Fibroblast of villous mesenchyme (primary cell): Measurements from ENCODE around the gene PCDHGA11. TPM values are rescaled to one million over a fixed set of nuclear protein-coding genes. Genes with fewer than 3 reads are reported as not detected.
A peak's percentile ranks its signal among the peaks of the same experiment; 100 is the strongest.

ENCODE experiments used
- DNase-seq: peaks from one replicate; pipeline ENCODE4 v3.0.0-alpha.2; 2010; ENCODE audit warnings: low read depth
- H3K4me3 ChIP-seq: 2 replicates; pipeline ENCODE4 v1.5.1; 2011; ENCODE audit warnings: low read depth, mild to moderate bottlenecking, low read length
- total RNA-seq: library from RNA; depleted of rRNA; stranded (reverse); fragments of >200 nt; gene quantifications from 2 replicates; pipeline ENCODE4 v1.2.3, GENCODE V29; 2012
- TF ChIP-seq, protein P1 (sequence below): IDR thresholded peaks from 2 replicates; pipeline ENCODE4 v1.5.1; 2012; ENCODE audit warnings: low read depth, mild to moderate bottlenecking, low read length; ENCODE audit not compliant: insufficient read depth

PCDHGA11 gene
- total RNA-seq, 1 donor = 15.5 TPM

DNA sequence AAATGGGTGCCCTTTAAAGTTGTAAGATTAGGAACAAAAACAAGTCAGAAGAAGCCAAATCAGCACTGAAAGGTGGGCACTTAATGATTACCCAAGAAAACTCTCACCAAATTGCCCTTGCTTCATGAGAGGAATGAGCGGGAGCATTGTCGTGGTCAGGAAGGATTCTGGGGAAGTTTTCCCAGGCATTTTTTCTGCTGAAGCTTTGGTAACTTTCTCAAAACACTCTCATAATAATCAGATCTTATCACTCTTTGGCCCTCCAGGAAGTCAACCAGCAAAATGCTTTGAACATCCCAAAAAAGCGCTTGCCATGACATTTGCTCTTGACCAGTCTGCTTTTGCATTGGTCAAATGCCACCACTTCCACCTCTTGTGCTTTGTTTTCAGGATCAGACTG lies 44.5 kb downstream of the PCDHGA11 start:
- peak; percentile 45 for DNase-seq
- H3K4me3 ChIP-seq = no peak overlapping the region
- TF ChIP-seq, protein P1, sequence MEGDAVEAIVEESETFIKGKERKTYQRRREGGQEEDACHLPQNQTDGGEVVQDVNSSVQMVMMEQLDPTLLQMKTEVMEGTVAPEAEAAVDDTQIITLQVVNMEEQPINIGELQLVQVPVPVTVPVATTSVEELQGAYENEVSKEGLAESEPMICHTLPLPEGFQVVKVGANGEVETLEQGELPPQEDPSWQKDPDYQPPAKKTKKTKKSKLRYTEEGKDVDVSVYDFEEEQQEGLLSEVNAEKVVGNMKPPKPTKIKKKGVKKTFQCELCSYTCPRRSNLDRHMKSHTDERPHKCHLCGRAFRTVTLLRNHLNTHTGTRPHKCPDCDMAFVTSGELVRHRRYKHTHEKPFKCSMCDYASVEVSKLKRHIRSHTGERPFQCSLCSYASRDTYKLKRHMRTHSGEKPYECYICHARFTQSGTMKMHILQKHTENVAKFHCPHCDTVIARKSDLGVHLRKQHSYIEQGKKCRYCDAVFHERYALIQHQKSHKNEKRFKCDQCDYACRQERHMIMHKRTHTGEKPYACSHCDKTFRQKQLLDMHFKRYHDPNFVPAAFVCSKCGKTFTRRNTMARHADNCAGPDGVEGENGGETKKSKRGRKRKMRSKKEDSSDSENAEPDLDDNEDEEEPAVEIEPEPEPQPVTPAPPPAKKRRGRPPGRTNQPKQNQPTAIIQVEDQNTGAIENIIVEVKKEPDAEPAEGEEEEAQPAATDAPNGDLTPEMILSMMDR = no peak

Other genes with a start within 250 kb of the PCDHGA11 start
- gene PCDHB7, start 248.4 kb upstream of the PCDHGA11 start, total RNA-seq = under 0.01 and 0.43 TPM in 2 replicates
- gene PCDHB8, start 243.3 kb upstream of the PCDHGA11 start, total RNA-seq = under 0.01 TPM in 2 replicates
- under 0.01 and 0.32 TPM in 2 replicates for gene PCDHB16, start 238.7 kb upstream of the PCDHGA11 start, total RNA-seq
- under 0.01 and 0.64 TPM in 2 replicates for gene PCDHB9, start 233.9 kb upstream of the PCDHGA11 start, total RNA-seq
- under 0.01 and 0.32 TPM in 2 replicates for gene PCDHB10, start 228.7 kb upstream of the PCDHGA11 start, total RNA-seq
- gene PCDHB11, start 221.4 kb upstream of the PCDHGA11 start, total RNA-seq = 0.32 TPM in 1 of 2 replicates, not detected in the other
- under 0.01 TPM in 1 of 2 replicates, not detected in the other for gene PCDHB12, start 212.3 kb upstream of the PCDHGA11 start, total RNA-seq
- under 0.01 and 0.32 TPM in 2 replicates for gene PCDHB13, start 207.1 kb upstream of the PCDHGA11 start, total RNA-seq
- gene PCDHB14, start 197.7 kb upstream of the PCDHGA11 start, total RNA-seq = 0.32 and 0.43 TPM in 2 replicates
- gene PCDHB15, start 175.7 kb upstream of the PCDHGA11 start, total RNA-seq = under 0.01 TPM in 2 replicates
- under 0.01 and 0.64 TPM in 2 replicates for gene SLC25A2, start 117.0 kb upstream of the PCDHGA11 start, total RNA-seq
- gene TAF7, start 100.3 kb upstream of the PCDHGA11 start, total RNA-seq = 49.3 and 73.0 TPM in 2 replicates
- 0.64 and 0.86 TPM in 2 replicates for gene PCDHGA1, start 90.5 kb upstream of the PCDHGA11 start, total RNA-seq
- gene PCDHGA2, start 82.3 kb upstream of the PCDHGA11 start, total RNA-seq = 2.6 and 3.0 TPM in 2 replicates
- gene PCDHGA3, start 77.2 kb upstream of the PCDHGA11 start, total RNA-seq = 3.2 and 4.3 TPM in 2 replicates
- 2.2 and 2.3 TPM in 2 replicates for gene PCDHGB1, start 71.0 kb upstream of the PCDHGA11 start, total RNA-seq
- gene PCDHGA4, start 66.0 kb upstream of the PCDHGA11 start, total RNA-seq = 4.5 and 7.3 TPM in 2 replicates
- 2.3 and 2.6 TPM in 2 replicates for gene PCDHGB2, start 61.1 kb upstream of the PCDHGA11 start, total RNA-seq
- 1.3 and 1.9 TPM in 2 replicates for gene PCDHGA5, start 56.9 kb upstream of the PCDHGA11 start, total RNA-seq
- gene PCDHGB3, start 50.8 kb upstream of the PCDHGA11 start, total RNA-seq = 3.9 and 5.2 TPM in 2 replicates
- gene PCDHGA6, start 47.2 kb upstream of the PCDHGA11 start, total RNA-seq = 4.7 and 4.8 TPM in 2 replicates
- gene PCDHGA7, start 38.3 kb upstream of the PCDHGA11 start, total RNA-seq = 3.5 and 4.5 TPM in 2 replicates
- gene PCDHGB4, start 33.4 kb upstream of the PCDHGA11 start, total RNA-seq = 11.0 and 13.4 TPM in 2 replicates
- 3.0 and 3.2 TPM in 2 replicates for gene PCDHGA8, start 28.4 kb upstream of the PCDHGA11 start, total RNA-seq
- 23.2 and 25.0 TPM in 2 replicates for gene PCDHGB5, start 23.1 kb upstream of the PCDHGA11 start, total RNA-seq
- gene PCDHGA9, start 18.3 kb upstream of the PCDHGA11 start, total RNA-seq = 4.7 and 5.2 TPM in 2 replicates
- gene PCDHGB6, start 13.0 kb upstream of the PCDHGA11 start, total RNA-seq = 4.2 and 4.3 TPM in 2 replicates
- gene PCDHGA10, start 8.1 kb upstream of the PCDHGA11 start, total RNA-seq = 11.7 and 12.2 TPM in 2 replicates
- 11.2 and 12.6 TPM in 2 replicates for gene PCDHGB7, start 3.4 kb upstream of the PCDHGA11 start, total RNA-seq
- gene PCDHGA12, start 9.5 kb downstream of the PCDHGA11 start, total RNA-seq = 15.5 and 18.7 TPM in 2 replicates
- 35.4 and 36.3 TPM in 2 replicates for gene PCDHGC3, start 54.9 kb downstream of the PCDHGA11 start, total RNA-seq
- 2.6 and 2.9 TPM in 2 replicates for gene PCDHGC4, start 64.0 kb downstream of the PCDHGA11 start, total RNA-seq
- gene PCDHGC5, start 68.0 kb downstream of the PCDHGA11 start, total RNA-seq = 2.6 TPM in 2 replicates
- 22.9 and 26.8 TPM in 2 replicates for gene DIAPH1, start 197.9 kb downstream of the PCDHGA11 start, total RNA-seq
- gene HDAC3, start 215.8 kb downstream of the PCDHGA11 start, total RNA-seq = 49.0 and 53.5 TPM in 2 replicates
- gene RELL2, start 215.9 kb downstream of the PCDHGA11 start, total RNA-seq = 4.7 and 8.4 TPM in 2 replicates
- 24.2 and 25.8 TPM in 2 replicates for gene FCHSD1, start 230.4 kb downstream of the PCDHGA11 start, total RNA-seq